Mammary epithelial cell (primary cell): Measurements from ENCODE around the gene RBM47.

ENCODE experiments used
- CTCF ChIP-seq, 2 donors: IDR thresholded peaks in 1 of 2; conservative IDR thresholded peaks in 1 of 2; 2 replicates each; pipeline ENCODE4 v1.5.1; 2011 to 2012; ENCODE audit warnings: inconsistent platforms in 2 of 2, low read length in 2 of 2, mild to moderate bottlenecking in 2 of 2, control low read depth in 1 of 2, low read depth in 1 of 2; ENCODE audit not compliant: insufficient read depth in 1 of 2; ENCODE audit errors: extremely low read depth in 1 of 2
- EZH2 ChIP-seq: IDR thresholded peaks from 2 replicates; pipeline ENCODE4 v1.6.1; 2012; ENCODE audit warnings: low read length, inconsistent platforms, borderline replicate concordance

GRCh38 chr4:40606239-40606767 is 23.4 kb downstream of the RBM47 start:
- TF ChIP-seq CTCF (conservative IDR thresholded peaks at IDR 0.05 in 1 of 2, IDR thresholded peaks at IDR 0.05 in 1 of 2; ENCODE audit: extremely low read depth in 1 of 2, insufficient read depth in 1 of 2, low read depth in 1 of 2, low read length in 2 of 2): no peak
- no peak for TF ChIP-seq EZH2
